ENCODE results near the gene LSAMP.
A peak's percentile ranks its signal among the peaks of the same experiment; 100 is the strongest.

Gene LSAMP

GRCh38 chr3:115838786-115839185 lies 606.5 kb downstream of the LSAMP start:
- DNase-seq (ENCODE audit: low read depth), result no peak
- in situ Hi-C loops (cut with HindIII; ENCODE audit: low sequenced_read_pairs), result no loop called here
- TF ChIP-seq CTCF (IDR thresholded peaks at IDR 0.05; ENCODE audit: low read depth, low read length, missing control alignments), result no peak
- no peak overlapping the region for H3K4me3 ChIP-seq (ENCODE audit: low read depth, low read length)

- peak; percentile 54 for TF ChIP-seq CTCF (IDR thresholded peaks at IDR 0.05; ENCODE audit: low read depth, low read length, missing control alignments)
- in situ Hi-C loops (cut with HindIII; ENCODE audit: low sequenced_read_pairs), result no loop called here
- no peak for DNase-seq (ENCODE audit: low read depth)
- H3K4me3 ChIP-seq (ENCODE audit: low read depth, low read length), result no peak overlapping the region
Measured at GRCh38 chr3:115836944-115837343, 608.3 kb downstream of the LSAMP start.

- TF ChIP-seq CTCF (IDR thresholded peaks at IDR 0.05; ENCODE audit: low read depth, low read length, missing control alignments), result no peak
- DNase-seq (ENCODE audit: low read depth), result no peak
- no peak overlapping the region for H3K4me3 ChIP-seq (ENCODE audit: low read depth, low read length)
- in situ Hi-C loops (cut with HindIII; ENCODE audit: low sequenced_read_pairs), result no loop called here
Measured at GRCh38 chr3:115835946-115836345, 609.3 kb downstream of the LSAMP start.

GRCh38 chr3:115834068-115834467 lies 611.2 kb downstream of the LSAMP start:
- peak; percentile 85 for DNase-seq (ENCODE audit: low read depth)
- no peak overlapping the region for H3K4me3 ChIP-seq (ENCODE audit: low read depth, low read length)
- in situ Hi-C loops (cut with HindIII; ENCODE audit: low sequenced_read_pairs), result no loop called here
- TF ChIP-seq CTCF (IDR thresholded peaks at IDR 0.05; ENCODE audit: low read depth, low read length, missing control alignments), result no peak

- DNase-seq (ENCODE audit: low read depth), result no peak
- no peak overlapping the region for H3K4me3 ChIP-seq (ENCODE audit: low read depth, low read length)
- no peak for TF ChIP-seq CTCF (IDR thresholded peaks at IDR 0.05; ENCODE audit: low read depth, low read length, missing control alignments)
- in situ Hi-C loops (cut with HindIII; ENCODE audit: low sequenced_read_pairs), result no loop called here
Measured at GRCh38 chr3:115833074-115833473, 612.2 kb downstream of the LSAMP start.

GRCh38 chr3:115832265-115832664 lies 613.0 kb downstream of the LSAMP start:
- no peak overlapping the region for H3K4me3 ChIP-seq (ENCODE audit: low read depth, low read length)
- in situ Hi-C loops (cut with HindIII; ENCODE audit: low sequenced_read_pairs), result no loop called here
- no peak for DNase-seq (ENCODE audit: low read depth)
- no peak for TF ChIP-seq CTCF (IDR thresholded peaks at IDR 0.05; ENCODE audit: low read depth, low read length, missing control alignments)

GRCh38 chr3:115831864-115832263 lies 613.4 kb downstream of the LSAMP start:
- H3K4me3 ChIP-seq (ENCODE audit: low read depth, low read length), result no peak overlapping the region
- DNase-seq (ENCODE audit: low read depth), result no peak
- TF ChIP-seq CTCF (IDR thresholded peaks at IDR 0.05; ENCODE audit: low read depth, low read length, missing control alignments), result no peak
- in situ Hi-C loops (cut with HindIII; ENCODE audit: low sequenced_read_pairs), result no loop called here
